SK-N-SH treated with all-trans-retinoic acid at 6 μM for 48 hours (cell line): ENCODE results near the gene CEP95.

ENCODE experiments used
- ATAC-seq: fragments of 200-7000 bp; cut with Tn5 transposase; 3 replicates; pipeline ENCODE4 v1.9.1; 2020; ENCODE audit warnings: mild to moderate bottlenecking, moderate library complexity
- BACH2 ChIP-seq: fragments of 250-450 bp; sonication (Bioruptor Pico); IDR thresholded peaks from 2 replicates; pipeline ENCODE4 v1.9.0; 2021; ENCODE audit warnings: mild to moderate bottlenecking, borderline replicate concordance
- CSDC2 ChIP-seq: fragments of 250-450 bp; sonication (Bioruptor Pico); IDR thresholded peaks from 2 replicates; pipeline ENCODE4 v1.5.0; 2020; ENCODE audit warnings: mild to moderate bottlenecking, moderate library complexity
- CSRNP3 ChIP-seq: fragments of 250-450 bp; sonication (Bioruptor Pico); IDR thresholded peaks from 2 replicates; pipeline ENCODE4 v1.5.1; 2021; ENCODE audit warnings: mild to moderate bottlenecking, moderate library complexity
- ISL1 ChIP-seq: fragments of 250-450 bp; sonication (Bioruptor Pico); IDR thresholded peaks from 2 replicates; pipeline ENCODE4 v2.1.2; 2022; ENCODE audit warnings: mild to moderate bottlenecking, moderate library complexity
- OSR1 ChIP-seq: fragments of 250-450 bp; sonication (Bioruptor Pico); IDR thresholded peaks from 2 replicates; pipeline ENCODE4 v1.8.0; 2022; ENCODE audit warnings: moderate library complexity, mild to moderate bottlenecking, inconsistent platforms
- POU6F1 ChIP-seq: fragments of 250-450 bp; sonication (Bioruptor Pico); IDR thresholded peaks from 2 replicates; pipeline ENCODE4 v1.8.0; 2021; ENCODE audit warnings: low read depth, mild to moderate bottlenecking, moderate library complexity, borderline replicate concordance
- PPARA ChIP-seq: fragments of 250-450 bp; sonication (Bioruptor Pico); IDR thresholded peaks from 2 replicates; pipeline ENCODE4 v1.5.0; 2020; ENCODE audit warnings: mild to moderate bottlenecking, borderline replicate concordance
- RARB ChIP-seq: fragments of 250-450 bp; sonication (Bioruptor Pico); IDR thresholded peaks from 2 replicates; pipeline ENCODE4 v1.8.0; 2021; ENCODE audit warnings: mild to moderate bottlenecking, moderate library complexity
- SNAI2 ChIP-seq: fragments of 250-450 bp; sonication (Bioruptor Pico); IDR thresholded peaks from 2 replicates; pipeline ENCODE4 v1.5.0; 2020; ENCODE audit warnings: mild to moderate bottlenecking, moderate library complexity
- TCF4 ChIP-seq: fragments of 250-450 bp; sonication (Bioruptor Pico); IDR thresholded peaks from 2 replicates; pipeline ENCODE4 v1.8.0; 2021; ENCODE audit warnings: mild to moderate bottlenecking, moderate library complexity, borderline replicate concordance
- TSHZ2 ChIP-seq: fragments of 250-450 bp; sonication (Bioruptor Pico); IDR thresholded peaks from 2 replicates; pipeline ENCODE4 v1.5.0; 2020; ENCODE audit warnings: mild to moderate bottlenecking, moderate library complexity
- ZC3H10 ChIP-seq: fragments of 250-450 bp; sonication (Bioruptor Pico); IDR thresholded peaks from 2 replicates; pipeline ENCODE4 v1.5.1; 2021; ENCODE audit warnings: mild to moderate bottlenecking, moderate library complexity
- ZFP3 ChIP-seq: fragments of 250-450 bp; sonication (Bioruptor Pico); IDR thresholded peaks from 2 replicates; pipeline ENCODE4 v1.5.0; 2020; ENCODE audit warnings: mild to moderate bottlenecking, moderate library complexity
- ZFP30 ChIP-seq: fragments of 450-650 bp; formaldehyde crosslinking; IDR thresholded peaks from 2 replicates; pipeline ENCODE4 v1.5.0; 2022; ENCODE audit warnings: mild to moderate bottlenecking, moderate library complexity
- ZNF565 ChIP-seq: fragments of 450-650 bp; formaldehyde crosslinking; conservative IDR thresholded peaks from 2 replicates; pipeline ENCODE4 v1.5.0; 2020; ENCODE audit warnings: low read depth, mild to moderate bottlenecking, moderate library complexity
- ZNF70 ChIP-seq: fragments of 450-650 bp; formaldehyde crosslinking; IDR thresholded peaks from 2 replicates; pipeline ENCODE4 v1.5.0; 2020; ENCODE audit warnings: mild to moderate bottlenecking, moderate library complexity
- ZNF8 ChIP-seq: fragments of 450-650 bp; formaldehyde crosslinking; IDR thresholded peaks from 2 replicates; pipeline ENCODE4 v1.5.0; 2020; ENCODE audit warnings: mild to moderate bottlenecking, moderate library complexity

The CEP95 gene

DNA sequence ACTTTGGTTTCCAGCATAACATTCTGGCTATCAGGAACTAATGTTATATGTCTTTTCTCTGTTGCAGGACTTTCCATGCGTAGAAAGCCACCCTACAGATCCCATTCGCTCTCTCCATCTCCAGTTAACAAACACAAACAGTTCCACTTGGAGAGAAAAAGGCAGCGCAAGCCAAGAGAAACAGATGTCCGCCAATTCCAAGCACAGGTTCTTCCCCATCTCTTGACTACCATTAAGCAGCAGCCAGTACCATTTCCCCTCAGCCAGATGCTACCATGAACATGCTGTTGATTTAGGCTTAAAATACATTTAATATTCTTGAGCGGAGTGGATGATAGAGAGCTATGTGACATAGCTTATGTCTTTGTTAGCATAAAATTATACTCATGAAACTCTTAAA is 22.4 kb downstream of the CEP95 start:
- no peak for ATAC-seq
- TF ChIP-seq CSRNP3 (CRISPR knock-in tag) (no peak), ZFP30 (CRISPR knock-in tag) (no peak), RARB (no peak), POU6F1 (no peak), SNAI2 (CRISPR knock-in tag) (no peak), PPARA (CRISPR knock-in tag) (no peak), ZC3H10 (no peak), OSR1 (CRISPR knock-in tag) (no peak), ISL1 (CRISPR knock-in tag) (no peak), ZNF8 (no peak), ZNF70 (no peak), TCF4 (no peak)

GRCh38 chr17:64531955-64532371 is 25.2 kb downstream of the CEP95 start:
- TF ChIP-seq ZNF70 (no peak), ZNF565 (CRISPR knock-in tag) (no peak), TSHZ2 (CRISPR knock-in tag) (no peak), TCF4 (no peak), PPARA (CRISPR knock-in tag) (no peak), BACH2 (CRISPR knock-in tag) (no peak), SNAI2 (CRISPR knock-in tag) (no peak), POU6F1 (no peak)
- ATAC-seq, result no peak; the same call in 2 of the 3 replicates

DNA sequence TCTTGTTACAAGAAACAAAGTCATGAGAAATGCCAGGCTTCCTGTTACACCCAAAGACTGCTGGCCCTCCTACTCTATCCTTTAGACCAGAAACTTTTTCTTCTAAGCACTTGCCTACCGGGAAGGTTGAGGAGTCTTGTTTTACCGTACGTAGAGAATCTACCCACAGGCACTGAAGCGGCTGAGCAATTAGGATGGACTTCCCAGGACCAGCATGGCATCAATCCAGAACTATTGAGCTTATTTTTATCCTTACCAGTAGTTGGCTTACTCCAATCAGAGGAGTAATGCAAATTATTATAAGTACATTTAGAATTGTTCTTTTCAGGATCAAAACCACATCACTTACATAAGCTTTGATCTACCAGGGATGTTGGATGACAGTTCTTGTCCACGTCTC is 25.6 kb downstream of the CEP95 start:
- no peak; the same call in 2 of the 3 replicates for ATAC-seq
- TF ChIP-seq ISL1 (CRISPR knock-in tag) (no peak), TSHZ2 (CRISPR knock-in tag) (no peak), ZNF70 (no peak), ZFP3 (CRISPR knock-in tag) (no peak), POU6F1 (no peak), CSDC2 (CRISPR knock-in tag) (no peak), ZNF565 (CRISPR knock-in tag) (no peak), ZNF8 (no peak)
